ENCODE data around the gene PCDH11Y. TPM values are rescaled to one million over a fixed set of nuclear protein-coding genes. Genes with fewer than 3 reads are reported as not detected.
"Not testable (repeated sequence)": the region's sequence is repeated elsewhere in the genome, so short reads cannot be mapped to it uniquely, and the experiment has no call there.

PCDH11Y gene
- total RNA-seq = not detected in 3 replicates
- long read RNA-seq = 0 reads

- not testable (repeated sequence) for H3K9me3 Mint-ChIP-seq (ENCODE audit: low read depth); DNase-seq (ENCODE audit: low spot score); H3K4me3 Mint-ChIP-seq (ENCODE audit: unreplicated experiment); H3K4me1 Mint-ChIP-seq (ENCODE audit: low read depth); H3K36me3 Mint-ChIP-seq (ENCODE audit: low read depth); H3K27ac Mint-ChIP-seq (ENCODE audit: unreplicated experiment); H3K27me3 Mint-ChIP-seq (ENCODE audit: low read depth)
These were observed at the start of gene PCDH11Y for GRCh38 chrY:5000057-5000456. Gene PCDH11Y, plus strand, starts transcription at chrY:5000296. Its CDS starts 56,804 bp downstream, at chrY:5057100.

- not testable (repeated sequence) for H3K27me3 Mint-ChIP-seq (ENCODE audit: low read depth); H3K4me1 Mint-ChIP-seq (ENCODE audit: low read depth); H3K4me3 Mint-ChIP-seq (ENCODE audit: unreplicated experiment); H3K27ac Mint-ChIP-seq (ENCODE audit: unreplicated experiment); DNase-seq (ENCODE audit: low spot score); H3K9me3 Mint-ChIP-seq (ENCODE audit: low read depth); H3K36me3 Mint-ChIP-seq (ENCODE audit: low read depth)
These were observed 32.2 kb upstream of the PCDH11Y start for GRCh38 chrY:4967894-4968293.

- H3K36me3 Mint-ChIP-seq (ENCODE audit: low read depth); H3K27me3 Mint-ChIP-seq (ENCODE audit: low read depth); H3K4me1 Mint-ChIP-seq (ENCODE audit: low read depth): not testable (repeated sequence)
These were observed 8.2 kb upstream of the PCDH11Y start for GRCh38 chrY:4991743-4992400.

GRCh38 chrY:4994892-4995291 lies 5.2 kb upstream of the PCDH11Y start:
- not testable (repeated sequence) for H3K9me3 Mint-ChIP-seq (ENCODE audit: low read depth); H3K4me3 Mint-ChIP-seq (ENCODE audit: unreplicated experiment); DNase-seq (ENCODE audit: low spot score); H3K27me3 Mint-ChIP-seq (ENCODE audit: low read depth); H3K4me1 Mint-ChIP-seq (ENCODE audit: low read depth); H3K36me3 Mint-ChIP-seq (ENCODE audit: low read depth); H3K27ac Mint-ChIP-seq (ENCODE audit: unreplicated experiment)

More at GRCh38 chrY:4991743-4992400, 8.2 kb upstream of the PCDH11Y start:
- H3K4me3 Mint-ChIP-seq (ENCODE audit: unreplicated experiment); H3K27ac Mint-ChIP-seq (ENCODE audit: unreplicated experiment); DNase-seq (ENCODE audit: low spot score); H3K9me3 Mint-ChIP-seq (ENCODE audit: low read depth): not testable (repeated sequence)

- H3K27me3 Mint-ChIP-seq (ENCODE audit: low read depth); DNase-seq (ENCODE audit: low spot score); H3K4me1 Mint-ChIP-seq (ENCODE audit: low read depth); H3K4me3 Mint-ChIP-seq (ENCODE audit: unreplicated experiment); H3K27ac Mint-ChIP-seq (ENCODE audit: unreplicated experiment); H3K9me3 Mint-ChIP-seq (ENCODE audit: low read depth); H3K36me3 Mint-ChIP-seq (ENCODE audit: low read depth): not testable (repeated sequence)
These were observed 2.5 kb downstream of the PCDH11Y start for GRCh38 chrY:5002476-5003184.

- H3K4me1 Mint-ChIP-seq (ENCODE audit: low read depth); H3K9me3 Mint-ChIP-seq (ENCODE audit: low read depth); H3K27ac Mint-ChIP-seq (ENCODE audit: unreplicated experiment); H3K27me3 Mint-ChIP-seq (ENCODE audit: low read depth); DNase-seq (ENCODE audit: low spot score); H3K4me3 Mint-ChIP-seq (ENCODE audit: unreplicated experiment); H3K36me3 Mint-ChIP-seq (ENCODE audit: low read depth): not testable (repeated sequence)
These were observed 39.0 kb downstream of the PCDH11Y start for GRCh38 chrY:5038972-5039523.

- DNase-seq (ENCODE audit: low spot score); H3K4me1 Mint-ChIP-seq (ENCODE audit: low read depth); H3K4me3 Mint-ChIP-seq (ENCODE audit: unreplicated experiment); H3K27me3 Mint-ChIP-seq (ENCODE audit: low read depth); H3K9me3 Mint-ChIP-seq (ENCODE audit: low read depth); H3K36me3 Mint-ChIP-seq (ENCODE audit: low read depth); H3K27ac Mint-ChIP-seq (ENCODE audit: unreplicated experiment): not testable (repeated sequence)
These were observed 82.9 kb downstream of the PCDH11Y start for GRCh38 chrY:5083017-5083416.

- H3K4me1 Mint-ChIP-seq (ENCODE audit: low read depth); H3K36me3 Mint-ChIP-seq (ENCODE audit: low read depth); H3K27me3 Mint-ChIP-seq (ENCODE audit: low read depth); DNase-seq (ENCODE audit: low spot score); H3K27ac Mint-ChIP-seq (ENCODE audit: unreplicated experiment); H3K4me3 Mint-ChIP-seq (ENCODE audit: unreplicated experiment); H3K9me3 Mint-ChIP-seq (ENCODE audit: low read depth): not testable (repeated sequence)
These were observed 182.9 kb downstream of the PCDH11Y start for GRCh38 chrY:5182998-5183397.

GRCh38 chrY:5215116-5215515 lies 215.0 kb downstream of the PCDH11Y start:
- H3K4me1 Mint-ChIP-seq (ENCODE audit: low read depth); H3K27me3 Mint-ChIP-seq (ENCODE audit: low read depth); H3K36me3 Mint-ChIP-seq (ENCODE audit: low read depth); DNase-seq (ENCODE audit: low spot score); H3K9me3 Mint-ChIP-seq (ENCODE audit: low read depth); H3K27ac Mint-ChIP-seq (ENCODE audit: unreplicated experiment); H3K4me3 Mint-ChIP-seq (ENCODE audit: unreplicated experiment): not testable (repeated sequence)

GRCh38 chrY:5324931-5325330 lies 324.8 kb downstream of the PCDH11Y start:
- H3K9me3 Mint-ChIP-seq (ENCODE audit: low read depth); H3K36me3 Mint-ChIP-seq (ENCODE audit: low read depth); H3K4me1 Mint-ChIP-seq (ENCODE audit: low read depth); H3K4me3 Mint-ChIP-seq (ENCODE audit: unreplicated experiment); DNase-seq (ENCODE audit: low spot score); H3K27ac Mint-ChIP-seq (ENCODE audit: unreplicated experiment); H3K27me3 Mint-ChIP-seq (ENCODE audit: low read depth): not testable (repeated sequence)

GRCh38 chrY:5342220-5342619 lies 342.1 kb downstream of the PCDH11Y start:
- H3K27me3 Mint-ChIP-seq (ENCODE audit: low read depth); H3K27ac Mint-ChIP-seq (ENCODE audit: unreplicated experiment); H3K4me3 Mint-ChIP-seq (ENCODE audit: unreplicated experiment); H3K4me1 Mint-ChIP-seq (ENCODE audit: low read depth); H3K9me3 Mint-ChIP-seq (ENCODE audit: low read depth); H3K36me3 Mint-ChIP-seq (ENCODE audit: low read depth); DNase-seq (ENCODE audit: low spot score): not testable (repeated sequence)

GRCh38 chrY:5543705-5544104 lies 543.6 kb downstream of the PCDH11Y start:
- not testable (repeated sequence) for H3K9me3 Mint-ChIP-seq (ENCODE audit: low read depth); H3K4me3 Mint-ChIP-seq (ENCODE audit: unreplicated experiment); H3K4me1 Mint-ChIP-seq (ENCODE audit: low read depth); H3K27me3 Mint-ChIP-seq (ENCODE audit: low read depth); H3K36me3 Mint-ChIP-seq (ENCODE audit: low read depth); H3K27ac Mint-ChIP-seq (ENCODE audit: unreplicated experiment); DNase-seq (ENCODE audit: low spot score)

- not testable (repeated sequence) for H3K27me3 Mint-ChIP-seq (ENCODE audit: low read depth); H3K36me3 Mint-ChIP-seq (ENCODE audit: low read depth); H3K4me3 Mint-ChIP-seq (ENCODE audit: unreplicated experiment); H3K4me1 Mint-ChIP-seq (ENCODE audit: low read depth); H3K27ac Mint-ChIP-seq (ENCODE audit: unreplicated experiment); DNase-seq (ENCODE audit: low spot score); H3K9me3 Mint-ChIP-seq (ENCODE audit: low read depth)
These were observed 638.5 kb downstream of the PCDH11Y start for GRCh38 chrY:5638589-5638988.
